NT2/D1 (cell line): ENCODE data around the gene CTNND1.
A peak's percentile ranks its signal among the peaks of the same experiment; 100 is the strongest.

Source experiments
- DNase-seq: peaks from one replicate; pipeline ENCODE4 v3.0.0-alpha.2; 2011; ENCODE audit warnings: low read depth, low spot score
- H3K27me3 ChIP-seq: 2 replicates; pipeline ENCODE4 v1.6.0; 2011; ENCODE audit warnings: mild to moderate bottlenecking; ENCODE audit not compliant: insufficient read length, insufficient read depth
- H3K36me3 ChIP-seq: 2 replicates; pipeline ENCODE4 v1.6.1; 2011; ENCODE audit warnings: mild to moderate bottlenecking, low read length, mixed read lengths; ENCODE audit not compliant: insufficient read depth, insufficient read length
- H3K4me1 ChIP-seq: 2 replicates; pipeline ENCODE4 v1.5.1; 2011; ENCODE audit not compliant: insufficient read depth, insufficient read length
- H3K4me3 ChIP-seq: 2 replicates; pipeline ENCODE4 v1.5.1; 2011; ENCODE audit warnings: low read depth; ENCODE audit not compliant: insufficient read length
- H3K9ac ChIP-seq: 2 replicates; pipeline ENCODE4 v1.6.0; 2011; ENCODE audit warnings: low read depth; ENCODE audit not compliant: insufficient read length
- H3K9me3 ChIP-seq: 2 replicates; pipeline ENCODE4 v1.5.1; 2011; ENCODE audit warnings: mild to moderate bottlenecking, low read length; ENCODE audit not compliant: insufficient read depth
- SUZ12 ChIP-seq: IDR thresholded peaks from 2 replicates; pipeline ENCODE4 v1.6.1; 2011; ENCODE audit not compliant: insufficient read length, insufficient read depth; ENCODE audit errors: extremely low read depth
- YY1 ChIP-seq: IDR thresholded peaks from 2 replicates; pipeline ENCODE4 v1.6.1; 2011; ENCODE audit not compliant: insufficient read length, insufficient read depth
- ZNF274 ChIP-seq: IDR thresholded peaks from 2 replicates; pipeline ENCODE4 v1.6.1; 2011; ENCODE audit warnings: mild to moderate bottlenecking, low read depth, low read length

Gene CTNND1

GRCh38 chr11:57793351-57794115, 31.9 kb downstream of the CTNND1 start:
- Histone ChIP-seq H3K27me3 (no peaks in the 10 kb centered on the region), H3K4me1 (peaks cover 2% of the 10 kb centered on the region), H3K9ac (no peak overlapping the region), H3K36me3 (peaks cover 62% of the 10 kb centered on the region), H3K9me3 (no peaks in the 10 kb centered on the region), H3K4me3 (no peak overlapping the region)
- TF ChIP-seq SUZ12: no peak
- TF ChIP-seq ZNF274: no peak
- no peak for TF ChIP-seq YY1
- DNase-seq: no peak

- no peaks in the 10 kb centered on the region for H3K9me3 ChIP-seq
- TF ChIP-seq SUZ12 (no peak), YY1 (no peak), ZNF274 (no peak)
- peaks cover 3% of the 10 kb centered on the region for H3K4me1 ChIP-seq
- peaks cover 74% of the 10 kb centered on the region for H3K36me3 ChIP-seq
- H3K9ac ChIP-seq: no peak overlapping the region
- H3K4me3 ChIP-seq: no peak overlapping the region
- H3K27me3 ChIP-seq: no peaks in the 10 kb centered on the region
- no peak for DNase-seq
Observed at GRCh38 chr11:57798905-57799559, 37.4 kb downstream of the CTNND1 start.

GRCh38 chr11:57800444-57801182, 39.0 kb downstream of the CTNND1 start:
- H3K27me3 ChIP-seq: no peaks in the 10 kb centered on the region
- no peak overlapping the region for H3K4me3 ChIP-seq
- H3K36me3 ChIP-seq: peaks cover 76% of the 10 kb centered on the region
- H3K9me3 ChIP-seq: no peaks in the 10 kb centered on the region
- DNase-seq: peak; percentile 76
- TF ChIP-seq YY1 (no peak), SUZ12 (no peak), ZNF274 (no peak)
- peaks cover 3% of the 10 kb centered on the region for H3K4me1 ChIP-seq
- H3K9ac ChIP-seq: no peak overlapping the region

- no peak for DNase-seq
- peaks cover 76% of the 10 kb centered on the region for H3K36me3 ChIP-seq
- H3K9ac ChIP-seq: no peak overlapping the region
- peaks cover 3% of the 10 kb centered on the region for H3K4me1 ChIP-seq
- no peaks in the 10 kb centered on the region for H3K27me3 ChIP-seq
- no peak overlapping the region for H3K4me3 ChIP-seq
- no peaks in the 10 kb centered on the region for H3K9me3 ChIP-seq
- TF ChIP-seq SUZ12: no peak
- TF ChIP-seq ZNF274: no peak
- no peak for TF ChIP-seq YY1
Observed at GRCh38 chr11:57801183-57801485, 39.5 kb downstream of the CTNND1 start.

- no peaks in the 10 kb centered on the region for H3K9me3 ChIP-seq
- no peak overlapping the region for H3K4me3 ChIP-seq
- peaks cover 3% of the 10 kb centered on the region for H3K4me1 ChIP-seq
- DNase-seq: no peak
- no peak overlapping the region for H3K9ac ChIP-seq
- H3K27me3 ChIP-seq: no peaks in the 10 kb centered on the region
- no peak for TF ChIP-seq YY1
- no peak for TF ChIP-seq ZNF274
- no peak for TF ChIP-seq SUZ12
- peaks cover 77% of the 10 kb centered on the region for H3K36me3 ChIP-seq
Observed at GRCh38 chr11:57802411-57802810, 40.8 kb downstream of the CTNND1 start.

GRCh38 chr11:57804466-57804865, 42.9 kb downstream of the CTNND1 start:
- Histone ChIP-seq H3K4me3 (no peak overlapping the region), H3K4me1 (no peaks in the 10 kb centered on the region), H3K36me3 (peaks cover 84% of the 10 kb centered on the region), H3K9ac (no peak overlapping the region), H3K27me3 (no peaks in the 10 kb centered on the region), H3K9me3 (no peaks in the 10 kb centered on the region)
- TF ChIP-seq ZNF274 (no peak), SUZ12 (no peak)
- no peak for DNase-seq

- H3K27me3 ChIP-seq: no peaks in the 10 kb centered on the region
- H3K9me3 ChIP-seq: no peaks in the 10 kb centered on the region
- peaks cover 96% of the 10 kb centered on the region for H3K36me3 ChIP-seq
- DNase-seq: no peak
- no peak overlapping the region for H3K4me3 ChIP-seq
- H3K9ac ChIP-seq: no peak overlapping the region
- no peaks in the 10 kb centered on the region for H3K4me1 ChIP-seq
- TF ChIP-seq ZNF274 (no peak), SUZ12 (no peak)
Observed at GRCh38 chr11:57805780-57806179, 44.2 kb downstream of the CTNND1 start.
